Inflammatory macrophage (primary cell): ENCODE results near the gene NDUFB2.
"Not testable (repeated sequence)": the region's sequence is repeated elsewhere in the genome, so short reads cannot be mapped to it uniquely, and the experiment has no call there.

Experiments used
- DNase-seq, 2 donors: peaks; one replicate each; pipeline ENCODE4 v3.0.0-alpha.2; 2020 to 2022
- total RNA-seq, 18 experiments: gene quantifications; one replicate each; lab custom pipeline; 2026; ENCODE audit warnings: mixed read lengths in 6 of 18, inconsistent platforms in 2 of 18; lab: John Stamatoyannopoulos, UW

NDUFB2 gene
- total RNA-seq = 44.1 to 110 (median 77.5) reads per million in 18 experiments

DNA sequence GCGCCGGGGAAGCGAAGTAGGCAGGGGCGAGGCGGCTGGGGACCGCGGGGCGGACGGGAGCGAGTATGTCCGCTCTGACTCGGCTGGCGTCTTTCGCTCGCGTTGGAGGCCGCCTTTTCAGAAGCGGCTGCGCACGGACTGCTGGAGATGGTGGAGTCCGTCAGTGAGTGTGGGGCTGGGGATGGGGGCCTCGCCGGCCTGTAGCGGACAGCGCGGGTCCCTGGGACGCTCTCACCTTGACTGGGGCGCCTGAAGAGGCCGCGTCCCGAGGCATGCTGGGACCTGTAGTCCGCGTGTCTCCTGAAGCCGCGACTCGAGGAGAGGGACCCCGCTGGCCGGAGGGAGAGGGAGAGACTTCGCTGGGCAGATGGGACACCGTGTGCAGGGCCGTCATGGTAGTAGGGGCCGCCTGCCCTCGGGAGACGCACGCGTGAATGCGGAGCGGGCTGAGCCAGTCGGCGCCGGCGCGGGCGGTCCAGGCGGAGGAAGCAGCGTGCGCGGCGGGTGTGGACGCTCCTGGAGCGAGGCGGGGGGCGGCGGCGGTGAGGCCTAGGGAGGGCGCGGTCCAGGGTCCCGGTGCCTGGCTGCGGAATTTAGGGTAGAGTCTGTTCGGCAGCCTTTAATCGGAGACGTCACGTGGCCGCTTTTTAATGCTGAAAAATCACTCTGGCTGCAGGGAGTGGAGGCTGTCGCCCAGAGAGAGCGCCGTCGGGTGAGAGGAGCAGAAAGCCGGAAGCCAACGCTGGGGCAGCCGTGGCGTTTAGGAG lies at the start of gene NDUFB2:
NDUFB2 (plus strand) TSS at position 29 of the 767 bp plus-strand sequence; CDS start at position 66, 37 bp downstream.
- peak; percentile 58 to 74 for DNase-seq

DNA sequence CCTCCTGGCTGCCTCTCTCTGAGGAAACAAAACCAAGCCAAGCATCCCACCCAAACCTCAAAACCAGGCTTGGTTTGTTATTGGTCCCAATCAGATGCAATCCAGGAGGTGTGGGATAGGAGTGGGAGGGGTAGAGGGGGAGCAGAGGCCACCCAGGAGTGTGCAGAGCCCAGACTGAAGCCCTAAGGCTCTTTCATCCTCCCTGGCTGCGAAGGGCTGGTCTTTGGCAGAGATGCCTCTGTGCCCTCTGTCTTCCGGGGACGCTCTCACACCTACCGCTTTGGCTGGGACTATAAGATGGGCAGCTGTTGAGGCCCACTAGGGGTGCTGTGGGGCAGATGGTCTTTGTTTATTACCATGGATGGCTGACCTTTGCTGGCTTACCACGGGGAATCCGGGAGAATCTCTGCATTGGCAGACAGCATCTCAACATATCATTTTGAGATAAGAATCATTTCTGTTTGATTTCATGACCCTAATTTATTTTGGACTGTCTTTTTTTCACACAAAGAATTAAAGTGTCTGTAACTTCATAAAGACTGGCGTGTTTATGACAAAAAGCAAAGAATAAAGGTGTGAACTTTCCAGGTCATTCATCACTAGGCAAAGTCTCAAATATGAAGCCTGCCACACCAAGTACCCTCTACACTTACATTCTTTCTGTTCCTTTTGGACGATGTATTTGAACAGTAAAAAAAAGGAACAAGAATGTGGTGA lies 49.4 kb upstream of the NDUFB2 start:
- DNase-seq = peak; percentile 33 to 48

DNA sequence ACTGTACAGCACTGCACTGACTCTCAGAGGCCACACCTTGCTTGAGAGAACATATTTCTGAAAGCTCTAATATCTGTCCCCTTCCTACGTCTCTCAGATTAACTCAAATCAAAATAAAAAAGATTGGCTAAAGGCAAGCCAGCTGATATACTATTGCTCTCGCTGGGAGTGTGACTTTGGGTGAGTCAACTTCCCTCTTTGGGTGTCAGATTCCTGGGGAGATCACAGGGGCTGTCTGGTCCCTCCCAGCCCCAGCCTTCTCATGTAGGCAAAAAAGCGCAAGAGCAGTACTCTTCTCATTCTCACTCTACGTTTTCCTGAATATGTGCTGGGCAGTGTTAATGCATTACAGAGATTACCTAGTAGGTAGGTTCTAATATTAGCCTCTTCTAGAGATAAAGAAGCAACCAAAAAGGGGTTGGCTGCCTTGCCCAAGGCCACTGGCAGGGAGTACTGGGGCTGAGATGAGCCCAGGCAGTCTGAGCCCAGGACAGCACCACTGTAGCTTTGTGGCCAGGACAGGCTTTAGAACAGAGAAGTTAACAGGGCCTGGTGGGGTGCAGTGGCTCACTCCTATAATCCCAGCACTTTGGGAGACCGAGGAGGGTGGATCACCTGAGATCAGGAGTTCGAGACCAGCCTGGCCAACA lies 46.8 kb upstream of the NDUFB2 start:
- peak; percentile 64 to 82 for DNase-seq

DNA sequence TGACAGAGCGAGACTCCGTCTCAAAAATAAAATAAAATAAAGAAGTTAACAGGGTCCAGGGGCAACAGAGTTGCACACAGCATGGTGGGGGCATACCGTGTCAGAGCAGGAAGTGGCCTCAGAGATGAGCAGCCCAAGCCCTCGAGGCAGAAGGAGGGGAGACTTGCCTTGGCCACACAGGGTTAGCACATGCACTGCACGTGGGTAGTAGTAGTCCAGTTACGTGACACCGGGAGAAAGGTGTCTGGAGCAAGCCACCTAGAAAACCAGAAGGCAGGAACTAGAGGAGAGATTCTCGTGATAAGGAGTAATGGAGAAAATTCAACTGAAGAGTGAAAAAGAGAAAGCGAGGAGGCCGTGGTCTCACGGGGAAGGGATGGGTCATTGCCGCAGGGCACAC lies 46.1 kb upstream of the NDUFB2 start:
- DNase-seq = no peak

DNA sequence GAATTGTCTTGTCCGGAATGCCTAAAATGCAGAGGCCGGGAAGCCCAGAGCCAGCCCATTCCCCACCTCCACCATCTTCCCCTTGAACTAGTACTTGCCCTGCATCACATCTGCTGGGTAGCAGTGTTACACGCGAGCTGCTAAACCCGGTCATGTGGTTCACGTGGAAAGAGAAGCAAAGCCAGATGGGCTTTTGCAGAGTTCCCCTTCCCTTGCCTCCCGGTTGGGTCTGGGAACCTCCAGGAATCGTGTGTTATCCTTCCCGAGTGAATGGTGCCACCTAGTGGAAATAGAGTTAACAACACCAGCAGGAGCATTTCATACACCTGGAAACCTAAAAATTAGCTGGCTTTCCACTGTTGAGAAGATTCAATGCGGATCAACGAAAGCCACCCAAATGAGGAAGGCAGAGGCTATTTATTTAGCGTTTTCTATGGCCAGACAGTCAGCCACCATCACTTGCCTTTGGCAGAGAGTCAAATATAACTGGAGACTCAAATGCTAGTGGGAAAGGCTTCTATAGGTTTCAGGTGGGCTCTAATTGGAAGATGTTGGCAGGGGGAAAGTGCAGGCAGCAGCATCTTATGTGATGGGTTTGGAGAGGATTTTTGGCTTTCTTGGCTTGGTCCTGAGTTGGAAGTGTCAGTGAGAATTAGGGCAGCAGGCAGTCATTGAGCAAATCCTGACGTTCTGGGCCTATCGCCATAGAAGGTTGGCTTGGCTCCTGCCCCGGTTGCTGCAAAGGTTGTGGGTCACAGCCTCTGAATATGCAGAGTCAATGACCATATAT lies 43.0 kb upstream of the NDUFB2 start:
- DNase-seq = peak; percentile 45 to 72

DNA sequence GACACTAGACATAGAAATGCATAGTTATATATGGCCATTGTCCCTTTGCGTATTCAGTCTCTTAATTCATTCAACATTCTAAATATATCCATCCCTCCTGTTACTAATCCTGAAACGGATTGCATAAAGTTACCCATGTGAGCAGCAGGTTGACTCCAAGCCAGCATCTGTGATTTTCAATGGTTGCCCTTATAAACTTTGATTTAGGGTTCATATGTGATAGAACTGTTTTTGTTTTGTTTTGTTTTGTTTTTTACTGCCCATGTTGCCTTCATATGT lies 42.5 kb upstream of the NDUFB2 start:
- no peak for DNase-seq

DNA sequence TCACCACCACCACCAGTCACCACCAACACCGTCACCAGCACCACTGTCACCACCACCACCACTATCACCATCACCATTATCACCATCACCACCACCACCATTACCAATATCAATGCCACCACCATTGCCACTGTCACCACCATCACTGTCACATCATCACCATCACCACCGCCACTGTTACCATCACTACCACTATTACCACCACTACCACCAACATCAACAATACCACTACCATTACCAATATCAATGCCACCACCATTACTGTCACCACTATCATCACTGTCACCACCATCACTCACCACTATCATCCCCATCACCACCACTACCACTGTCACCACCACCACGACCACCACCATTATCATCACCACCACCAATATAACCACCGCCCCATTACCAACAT lies 41.8 kb upstream of the NDUFB2 start:
- DNase-seq = no peak

DNA sequence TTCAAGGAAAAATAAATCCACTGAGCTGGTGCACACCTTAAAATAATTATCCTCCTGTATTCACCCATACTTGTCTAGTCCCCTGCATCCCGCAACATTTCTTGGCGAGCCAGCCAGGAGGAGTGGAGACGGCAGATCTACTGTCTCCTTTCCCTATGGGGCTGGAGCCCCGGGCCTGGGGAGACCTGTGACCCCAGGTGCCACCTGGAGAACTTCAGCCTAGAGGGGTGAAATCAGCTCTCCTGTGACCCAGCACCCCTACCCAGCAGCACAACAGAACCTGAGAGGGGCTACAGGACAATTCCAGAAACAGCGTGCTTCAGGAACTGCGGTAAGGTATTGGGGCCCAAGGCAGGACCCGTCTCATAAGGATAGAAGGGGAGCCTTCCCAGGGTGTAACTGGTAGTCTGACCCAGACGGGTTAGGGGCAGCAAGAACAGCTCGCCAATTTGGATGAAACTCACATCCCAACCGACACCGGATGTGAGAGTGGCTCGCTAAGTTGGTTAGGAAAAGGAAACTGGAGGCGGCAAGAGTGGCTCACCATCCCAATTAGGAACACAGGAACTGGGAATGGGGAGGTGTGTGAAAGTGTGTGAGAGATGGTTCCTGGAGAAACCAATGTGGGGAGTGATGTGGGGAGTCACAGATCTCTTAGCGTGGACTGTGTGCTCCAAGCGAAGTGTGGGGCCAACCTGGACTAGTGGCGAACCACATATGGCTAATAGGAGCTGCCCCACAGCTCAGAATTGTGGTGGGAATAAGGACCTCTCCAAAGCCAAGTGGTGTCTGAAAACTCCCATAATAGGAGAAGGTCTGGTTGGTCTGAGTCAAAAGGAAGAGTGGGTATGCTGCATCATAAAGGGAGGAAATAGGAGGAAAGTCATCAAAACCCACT lies 40.7 kb upstream of the NDUFB2 start:
- no peak for DNase-seq

DNA sequence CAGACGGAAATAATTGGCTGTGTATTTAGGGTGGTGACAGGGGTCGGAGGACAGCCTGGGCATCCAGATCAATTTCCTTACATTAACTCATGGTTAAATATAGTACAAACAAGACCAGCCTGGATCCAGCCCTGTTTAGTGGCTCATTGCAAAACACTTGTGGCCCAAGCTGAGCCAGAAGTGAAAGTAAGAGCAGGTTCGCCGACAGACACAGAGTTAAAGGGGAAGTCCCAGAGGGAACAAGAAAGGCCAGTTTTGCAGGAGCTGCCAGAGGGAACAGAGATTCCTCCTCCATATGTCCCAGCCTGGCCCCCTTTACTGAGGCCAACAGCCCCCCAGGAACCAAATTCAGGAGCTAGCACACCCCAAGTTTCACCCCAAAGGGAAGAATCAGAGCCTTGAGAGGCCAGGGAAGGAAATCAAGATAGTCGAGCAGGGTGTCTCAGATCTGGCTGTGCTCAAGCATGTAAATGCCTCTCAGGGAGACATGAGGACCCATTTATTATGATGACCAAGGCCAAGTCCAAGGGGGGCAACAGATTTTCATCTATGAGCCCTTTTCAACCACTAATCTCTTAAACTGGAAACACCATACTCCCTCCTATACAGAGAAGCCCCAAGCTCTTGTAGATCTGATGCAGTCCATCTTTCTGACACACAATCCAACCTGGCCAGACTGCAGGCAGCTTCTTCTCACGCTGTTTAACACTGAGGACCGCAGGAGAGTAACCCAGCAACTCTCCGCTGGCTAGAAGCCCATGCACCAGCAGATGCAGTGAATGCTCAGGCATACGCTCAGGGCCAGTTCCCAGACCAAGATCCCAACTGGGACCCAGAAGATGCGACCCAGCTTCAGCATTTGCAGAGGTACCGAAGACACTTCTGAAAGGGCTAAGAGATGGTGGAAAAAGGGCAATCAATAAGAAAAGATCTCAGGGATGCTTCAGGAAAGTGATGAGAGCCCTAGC lies 39.7 kb upstream of the NDUFB2 start:
- peak; percentile 90 to 92 for DNase-seq

DNA sequence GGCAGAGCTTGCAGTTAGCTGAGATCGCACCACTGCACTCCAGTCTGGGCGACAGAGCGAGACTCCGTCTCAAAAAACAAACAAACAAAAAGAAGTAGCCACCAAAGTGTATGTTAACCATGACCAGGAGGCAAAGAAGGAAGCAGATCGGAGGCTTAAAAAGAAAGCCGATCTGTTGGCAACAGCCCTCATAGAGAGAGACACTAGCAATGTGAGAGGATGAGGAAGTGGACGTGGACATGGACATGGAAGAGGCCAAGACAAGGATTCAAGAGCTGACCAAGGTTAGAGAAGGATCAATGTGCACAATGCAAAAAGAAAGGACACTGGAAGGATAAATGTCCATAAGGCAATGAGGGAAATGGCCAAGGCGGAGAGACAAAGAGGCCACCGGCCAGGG lies 38.6 kb upstream of the NDUFB2 start:
- peak; percentile 43 to 46 for DNase-seq

DNA sequence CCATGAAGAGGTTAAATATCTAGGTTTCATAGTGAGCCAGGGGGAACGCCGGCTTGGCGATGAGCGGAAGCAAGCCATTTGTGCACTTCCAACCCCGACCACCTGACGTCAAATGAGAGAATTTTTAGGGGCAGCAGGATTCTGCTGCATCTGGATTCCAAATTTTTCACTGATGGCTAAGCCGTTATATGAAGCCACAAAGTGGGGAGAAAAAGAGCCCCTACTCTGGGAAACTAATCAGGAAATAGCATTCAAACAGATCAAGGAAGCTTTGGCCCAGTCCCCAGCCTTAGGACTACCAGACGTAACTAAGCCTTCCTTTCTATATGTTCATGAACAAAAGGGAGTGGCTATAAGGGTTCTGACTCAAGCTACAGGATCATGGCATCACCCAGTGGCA lies 36.7 kb upstream of the NDUFB2 start:
- no peak for DNase-seq

DNA sequence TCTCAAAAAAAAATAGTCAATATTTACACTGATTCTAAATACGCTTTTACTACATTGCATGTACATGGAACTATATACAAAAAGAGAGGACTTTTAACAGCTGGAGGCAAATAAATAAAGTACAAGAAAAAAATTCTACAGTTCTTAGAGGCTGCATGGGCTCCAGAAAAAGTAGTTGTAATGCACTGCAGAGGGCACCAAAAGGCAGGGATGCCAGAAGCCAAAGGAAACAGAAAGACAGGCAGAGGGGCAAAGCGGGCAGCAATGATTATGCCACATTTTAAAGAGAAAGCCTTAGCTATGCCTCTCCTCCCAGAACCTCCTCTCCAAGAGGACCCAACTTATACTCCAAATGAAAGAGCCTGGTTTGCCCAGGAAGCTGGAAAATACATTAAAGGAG lies 35.4 kb upstream of the NDUFB2 start:
- no peak for DNase-seq

DNA sequence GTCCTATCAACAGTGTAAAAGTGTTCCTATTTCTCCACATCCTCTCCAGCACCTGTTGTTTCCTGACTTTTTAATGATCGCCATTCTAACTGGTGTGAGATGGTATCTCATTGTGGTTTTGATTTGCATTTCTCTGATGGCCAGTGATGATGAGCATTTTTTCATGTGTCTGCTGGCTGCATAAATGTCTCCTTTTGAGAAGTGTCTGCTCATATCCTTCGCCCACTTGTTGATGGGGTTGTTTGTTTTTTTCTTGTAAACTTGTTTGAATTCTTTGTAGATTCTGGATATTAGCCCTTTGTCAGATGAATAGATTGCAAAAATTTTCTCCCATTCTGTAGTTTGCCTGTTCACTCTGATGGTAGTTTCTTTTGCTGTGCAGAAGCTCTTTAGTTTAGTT lies 33.6 kb upstream of the NDUFB2 start:
- DNase-seq = not testable (repeated sequence)

DNA sequence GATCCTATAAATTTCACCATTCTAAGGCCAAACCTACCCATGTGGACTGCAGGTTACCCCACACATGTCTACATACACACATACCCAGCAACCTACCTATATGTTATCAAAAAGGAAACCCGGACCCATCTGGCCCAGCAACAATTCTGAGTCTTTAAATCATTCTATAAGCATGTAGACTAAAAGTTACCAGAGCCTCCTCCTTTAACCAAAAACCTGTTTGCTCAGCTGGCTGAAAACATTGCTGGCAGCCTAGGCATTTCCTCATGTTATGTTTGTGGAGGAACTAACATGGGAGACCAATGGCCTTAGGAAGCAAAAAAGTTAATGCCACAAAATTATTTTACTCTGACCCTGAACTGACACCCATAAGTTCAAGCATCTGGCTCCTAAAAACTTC lies 29.0 kb upstream of the NDUFB2 start:
- DNase-seq = no peak

DNA sequence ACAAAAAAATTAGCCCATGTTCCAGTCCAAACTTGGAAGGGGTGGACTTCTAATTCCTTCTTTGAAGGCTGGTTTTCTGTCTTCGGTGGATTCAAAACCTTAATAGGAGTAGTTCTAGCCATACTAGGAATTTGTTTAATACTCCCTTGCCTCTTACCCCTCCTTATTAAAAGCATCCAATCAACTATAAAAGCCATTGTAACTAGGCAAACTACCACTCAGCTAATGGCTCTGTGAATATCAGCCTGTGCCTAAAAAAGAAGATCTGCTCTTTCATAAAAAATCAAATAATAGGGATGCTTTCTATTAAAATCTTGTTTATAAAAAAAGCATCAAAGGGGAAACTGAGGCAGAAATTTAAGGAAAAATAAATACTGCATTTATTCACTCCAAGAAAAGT lies 27.9 kb upstream of the NDUFB2 start:
- DNase-seq = no peak

DNA sequence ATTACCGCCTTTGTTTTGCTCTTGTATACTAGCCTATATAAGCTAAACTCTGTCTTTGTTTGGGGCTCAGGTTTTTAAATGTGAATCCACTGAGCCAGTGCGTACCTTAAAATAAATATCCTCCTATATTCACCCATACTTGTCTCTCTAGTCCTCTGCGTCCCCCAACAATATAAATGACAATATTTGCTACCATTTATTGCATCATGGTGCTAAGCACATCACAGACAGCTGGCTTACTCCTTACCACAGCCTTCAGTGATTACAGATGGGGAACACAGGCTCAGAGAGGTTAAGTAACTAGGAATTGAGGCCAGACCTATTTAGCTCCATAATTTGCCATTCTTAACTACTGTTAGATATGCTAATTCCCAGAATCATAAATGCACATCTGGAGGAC lies 27.2 kb upstream of the NDUFB2 start:
- DNase-seq = no peak

DNA sequence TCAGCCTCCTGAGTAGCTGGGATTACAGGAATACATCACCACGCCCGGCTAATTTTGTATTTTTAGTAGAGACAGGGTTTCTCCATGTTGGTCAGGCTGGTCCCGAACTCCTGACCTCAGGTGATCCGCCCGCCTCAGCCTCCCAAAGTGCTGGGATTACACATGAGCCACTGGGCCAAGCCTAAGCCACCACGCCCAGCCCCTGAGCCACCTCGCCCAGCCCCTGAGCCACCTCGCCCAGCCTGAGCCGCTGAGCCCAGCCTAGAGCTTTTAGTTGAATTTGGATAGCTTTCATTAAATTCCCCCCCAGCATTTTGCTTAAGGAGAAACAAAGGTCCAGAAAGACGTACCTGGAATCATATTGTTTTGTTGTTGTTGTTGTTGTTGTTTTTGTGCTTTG lies 26.6 kb upstream of the NDUFB2 start:
- DNase-seq = not testable (repeated sequence)

DNA sequence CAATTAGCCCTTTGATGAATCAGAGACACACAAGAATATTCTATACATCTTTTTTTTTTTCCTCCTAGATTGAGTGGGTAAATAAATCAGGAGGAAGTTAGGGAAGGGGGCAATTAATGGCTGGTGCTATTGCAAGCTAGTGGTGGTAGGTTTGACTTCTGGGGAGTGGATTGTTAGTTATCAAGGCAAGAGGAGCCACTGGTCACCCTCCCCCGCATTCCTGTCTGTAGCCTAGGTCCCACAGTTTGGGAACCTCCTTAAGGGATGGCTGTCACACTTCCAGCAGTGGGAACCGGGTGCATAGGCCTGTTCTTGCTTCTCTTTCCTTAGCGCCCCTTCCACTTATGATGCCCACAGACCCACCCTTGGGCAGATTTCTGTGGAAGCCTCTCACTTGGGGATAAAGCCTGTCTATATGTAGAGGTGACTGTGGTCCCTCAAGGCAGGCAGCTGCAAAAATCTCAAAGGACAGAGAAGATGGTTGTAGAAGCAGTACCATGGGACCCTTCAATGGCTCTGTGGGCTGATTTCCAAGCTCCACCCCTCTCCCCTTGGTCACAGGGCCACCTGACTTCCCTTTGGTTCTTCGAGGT lies 26.1 kb upstream of the NDUFB2 start:
- DNase-seq = no peak

DNA sequence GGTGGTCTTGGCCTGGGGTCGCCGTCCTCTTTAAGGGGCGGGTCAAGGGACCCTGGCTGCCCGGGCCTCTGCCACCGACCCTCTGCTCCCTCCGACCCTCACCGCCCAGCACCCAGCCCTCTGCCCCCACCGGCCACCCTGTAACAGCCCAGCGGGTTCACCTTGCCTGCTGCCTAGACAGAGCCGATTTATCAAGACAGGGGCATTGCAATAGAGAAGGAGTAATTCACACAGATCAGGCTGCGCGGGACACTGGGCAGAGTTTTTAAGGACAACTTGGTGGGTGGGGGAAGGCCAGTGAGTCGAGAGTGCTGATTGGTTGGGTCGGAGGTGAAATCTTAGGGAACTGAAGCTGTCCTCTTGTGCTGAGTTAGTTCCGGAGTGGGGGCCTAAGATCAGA lies 24.5 kb upstream of the NDUFB2 start:
- DNase-seq = peak; percentile 18 to 68

DNA sequence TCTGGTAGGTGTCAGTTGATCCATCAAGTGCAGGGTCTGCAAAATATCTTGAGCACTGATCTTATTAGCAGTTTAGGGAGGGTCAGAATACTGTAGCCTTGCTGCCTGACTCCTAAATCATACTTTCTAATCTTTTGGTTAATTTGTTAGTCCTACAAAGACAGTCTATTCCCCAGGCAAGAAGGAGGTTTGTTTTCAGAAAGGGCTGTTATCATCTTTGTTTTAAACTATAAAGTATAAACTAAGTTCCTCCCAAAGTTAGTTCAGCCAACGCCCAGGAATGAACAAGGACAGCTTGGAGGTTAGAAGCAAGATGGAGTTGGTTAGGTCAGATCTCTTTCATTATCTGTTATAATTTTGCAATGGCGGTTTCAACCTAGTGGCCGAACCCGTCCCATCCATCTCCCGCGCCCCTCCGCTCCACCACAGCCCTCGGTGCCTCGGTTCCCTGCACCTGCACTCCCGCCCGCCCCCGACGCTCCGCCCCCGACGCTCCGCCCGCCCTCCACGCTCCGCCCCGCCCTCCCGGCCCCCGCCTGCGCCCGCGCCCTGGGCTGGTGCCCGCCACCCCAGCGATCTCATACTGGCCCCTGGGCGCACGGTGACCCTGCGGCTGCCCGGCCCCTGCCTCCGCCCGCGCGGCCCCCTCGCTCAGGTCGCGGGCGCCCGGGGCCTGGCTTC lies 24.0 kb upstream of the NDUFB2 start, which contains the start of gene ADCK2:
ADCK2 (plus strand) TSS at position 564 of the 681 bp plus-strand sequence. CDS start 386 bp downstream, outside the sequence.
- DNase-seq = peak; percentile 30 to 65
